Epithelial cell of umbilical artery (primary cell): ENCODE data around the gene SLC35G3. TPM values are rescaled to one million over a fixed set of nuclear protein-coding genes. Genes with fewer than 3 reads are reported as not detected.

Experiments
- total RNA-seq: library from RNA; depleted of rRNA; stranded (reverse); fragments of >200 nt; gene quantifications from 2 replicates; pipeline ENCODE4 v1.2.3, GENCODE V29; 2014

SLC35G3 gene
- total RNA-seq: not detected in 2 replicates

GRCh38 chr17:35194001-35194400, at the start of gene SLC35G3:
Gene SLC35G3, minus strand, starts transcription at chr17:35194393. Its CDS starts 86 bp downstream, at chr17:35194307.

DNA sequence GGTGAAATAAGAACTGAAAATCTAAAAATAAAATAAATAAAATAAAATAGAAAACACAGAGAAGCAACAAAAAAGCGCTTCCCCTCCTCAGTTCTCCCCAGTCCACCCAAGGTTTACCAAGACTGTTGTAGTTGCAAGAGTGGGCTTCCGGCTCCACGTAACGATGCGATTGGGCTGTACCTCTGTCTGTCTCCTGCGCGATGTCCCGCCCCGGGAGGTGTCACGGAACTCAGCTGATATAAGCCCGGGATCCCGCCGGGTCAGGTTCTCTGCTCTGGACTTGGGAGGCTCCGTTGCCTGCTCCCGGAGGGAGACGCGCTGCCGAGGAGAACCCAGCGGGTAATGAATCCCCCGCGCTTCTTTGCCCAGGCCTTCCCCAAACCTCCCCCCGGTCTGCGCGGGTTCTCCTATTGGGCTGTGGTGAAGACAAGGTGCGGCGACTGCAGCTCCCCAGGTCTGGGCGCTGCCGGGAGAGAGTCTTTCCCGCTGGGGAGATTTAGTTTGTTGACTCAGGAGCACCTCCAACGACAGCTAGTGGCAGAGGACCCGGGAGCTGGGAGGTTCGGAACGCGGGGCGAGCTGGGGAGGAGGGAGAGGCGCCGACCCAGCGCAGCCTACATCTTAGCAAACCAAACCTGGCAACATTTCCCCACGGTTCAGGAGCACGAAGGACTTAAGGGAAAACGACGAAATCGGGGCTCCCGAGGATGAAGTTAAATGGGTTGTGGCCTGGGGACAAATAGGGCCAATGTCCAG, 48.8 kb upstream of the SLC35G3 start, which contains the start of gene SLFN5:
Gene SLFN5, plus strand, starts transcription at position 268 of the 756 bp plus-strand sequence. CDS start 15,619 bp downstream, outside the sequence.

GRCh38 chr17:35147375-35147905, 46.8 kb downstream of the SLC35G3 start, which contains the start of gene UNC45B:
Gene UNC45B, plus strand, starts transcription at chr17:35147817. Its CDS starts 447 bp downstream, at chr17:35148264.

Other genes starting within 250 kb of the SLC35G3 start
- gene CCT6B, start 232.9 kb downstream of the SLC35G3 start, total RNA-seq: 0.32 TPM in 1 of 2 replicates, not detected in the other
- gene ZNF830, start 232.9 kb downstream of the SLC35G3 start, total RNA-seq: 16.9 and 19.8 TPM in 2 replicates
- gene LIG3, start 213.9 kb downstream of the SLC35G3 start, total RNA-seq: 31.2 and 46.7 TPM in 2 replicates
- 2.6 and 4.7 TPM in 2 replicates for gene RFFL, start 130.7 kb downstream of the SLC35G3 start, total RNA-seq
- gene RAD51D, start 74.5 kb downstream of the SLC35G3 start, total RNA-seq: 10.3 and 12.0 TPM in 2 replicates
- not detected in 2 replicates for gene FNDC8, start 72.8 kb downstream of the SLC35G3 start, total RNA-seq
- 24.2 and 35.4 TPM in 2 replicates for gene NLE1, start 52.1 kb downstream of the SLC35G3 start, total RNA-seq
- gene UNC45B, start 46.6 kb downstream of the SLC35G3 start, total RNA-seq: not detected in 2 replicates
- 27.6 and 91.5 TPM in 2 replicates for gene SLFN5, start 48.7 kb upstream of the SLC35G3 start, total RNA-seq
- gene SLFN11, start 179.2 kb upstream of the SLC35G3 start, total RNA-seq: 57.8 and 227 TPM in 2 replicates
- 23.4 and 86.5 TPM in 2 replicates for gene SLFN12, start 238.1 kb upstream of the SLC35G3 start, total RNA-seq